Activated T-cell treated with anti-CD3 and anti-CD28 coated beads, Interleukin-2, amount 50 U/mL, for 4 hours (primary cell): ENCODE results near the gene PDE2A. TPM values are rescaled to one million over a fixed set of nuclear protein-coding genes. Genes with fewer than 3 reads are reported as not detected.
A peak's percentile ranks its signal among the peaks of the same experiment; 100 is the strongest.

ENCODE experiments used
- ATAC-seq, 2 donors: fragments of 200-7000 bp; cut with Tn5 transposase; one replicate each; pipeline ENCODE4 v1.10.0; 2021
- DNase-seq: peaks from one replicate; pipeline ENCODE4 v3.0.0-alpha.2; 2020
- H3K27me3 Mint-ChIP-seq: one replicate; pipeline ENCODE4 v1.8.0; 2021; ENCODE audit warnings: low read depth, mixed read lengths
- H3K36me3 Mint-ChIP-seq: one replicate; pipeline ENCODE4 v1.8.0; 2022; ENCODE audit warnings: mixed read lengths; ENCODE audit not compliant: insufficient read depth
- H3K4me1 Mint-ChIP-seq: one replicate; pipeline ENCODE4 v1.8.0; 2021; ENCODE audit warnings: low read depth, mixed read lengths
- H3K4me3 Mint-ChIP-seq: one replicate; pipeline ENCODE4 v1.8.0; 2021; ENCODE audit warnings: mild to moderate bottlenecking, moderate library complexity, mixed read lengths
- H3K9me3 Mint-ChIP-seq: one replicate; pipeline ENCODE4 v1.8.0; 2021; ENCODE audit warnings: mixed read lengths
- total RNA-seq, 3 donors: library from RNA; stranded (reverse); gene quantifications; one replicate each; pipeline ENCODE4 v1.2.1, GENCODE V29; 2021

PDE2A gene
- total RNA-seq, 3 donors from 2014 or later: 0.53 to 0.71 (median 0.60) TPM

- Mint-ChIP-seq H3K4me1 (peaks cover 6% of the 10 kb centered on the region), H3K4me3 (no peak overlapping the region), H3K36me3 (no peaks in the 10 kb centered on the region), H3K9me3 (peaks cover 8% of the 10 kb centered on the region), H3K27me3 (peaks cover 78% of the 10 kb centered on the region)
- DNase-seq (no peak), ATAC-seq (peak; percentile 87 to 93)
Observed at GRCh38 chr11:72668629-72669347, 5.4 kb downstream of the PDE2A start.

DNA sequence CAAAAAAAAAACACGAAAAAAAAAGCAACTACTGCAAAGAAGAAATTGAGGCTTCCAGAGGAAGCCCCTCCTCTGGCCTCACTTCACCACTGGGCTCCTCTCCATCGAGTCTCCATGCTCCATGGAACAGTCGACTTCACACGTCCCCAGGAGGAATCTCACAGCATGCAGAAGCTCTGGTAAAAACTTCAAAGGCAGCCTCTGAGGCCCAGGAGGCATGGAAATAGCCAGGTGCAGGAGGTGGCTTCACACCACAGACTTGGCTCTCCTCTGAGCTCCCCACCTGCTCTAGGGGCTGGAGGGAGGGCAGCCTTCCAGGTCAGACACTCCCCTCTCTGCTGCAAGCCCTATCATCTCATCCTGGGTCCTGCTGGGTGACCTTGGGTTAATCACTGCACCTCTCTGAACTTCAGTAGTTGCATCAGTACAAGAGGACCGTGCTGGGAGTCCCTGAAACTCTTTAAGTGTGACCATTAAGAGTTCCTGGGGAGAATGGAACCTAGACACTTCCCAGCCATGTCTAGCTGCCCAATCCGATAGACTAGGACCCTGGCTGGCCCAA, 8.2 kb downstream of the PDE2A start:
- Mint-ChIP-seq H3K9me3 (peaks cover 8% of the 10 kb centered on the region), H3K27me3 (peaks cover 55% of the 10 kb centered on the region), H3K36me3 (no peaks in the 10 kb centered on the region), H3K4me3 (no peak overlapping the region), H3K4me1 (peaks cover 4% of the 10 kb centered on the region)
- no peak for DNase-seq
- no peak for ATAC-seq

GRCh38 chr11:72662036-72662435, 12.2 kb downstream of the PDE2A start:
- no peaks in the 10 kb centered on the region for H3K4me1 Mint-ChIP-seq
- DNase-seq: no peak
- no peaks in the 10 kb centered on the region for H3K36me3 Mint-ChIP-seq
- H3K27me3 Mint-ChIP-seq: peaks cover 23% of the 10 kb centered on the region
- no peak overlapping the region for H3K4me3 Mint-ChIP-seq
- peaks cover 1% of the 10 kb centered on the region for H3K9me3 Mint-ChIP-seq
- no peak for ATAC-seq

- H3K4me3 Mint-ChIP-seq: no peak overlapping the region
- H3K36me3 Mint-ChIP-seq: no peaks in the 10 kb centered on the region
- DNase-seq (no peak), ATAC-seq (no peak)
- no peaks in the 10 kb centered on the region for H3K9me3 Mint-ChIP-seq
- H3K4me1 Mint-ChIP-seq: no peaks in the 10 kb centered on the region
- peaks cover 20% of the 10 kb centered on the region for H3K27me3 Mint-ChIP-seq
Observed at GRCh38 chr11:72661486-72661885, 12.7 kb downstream of the PDE2A start.

DNA sequence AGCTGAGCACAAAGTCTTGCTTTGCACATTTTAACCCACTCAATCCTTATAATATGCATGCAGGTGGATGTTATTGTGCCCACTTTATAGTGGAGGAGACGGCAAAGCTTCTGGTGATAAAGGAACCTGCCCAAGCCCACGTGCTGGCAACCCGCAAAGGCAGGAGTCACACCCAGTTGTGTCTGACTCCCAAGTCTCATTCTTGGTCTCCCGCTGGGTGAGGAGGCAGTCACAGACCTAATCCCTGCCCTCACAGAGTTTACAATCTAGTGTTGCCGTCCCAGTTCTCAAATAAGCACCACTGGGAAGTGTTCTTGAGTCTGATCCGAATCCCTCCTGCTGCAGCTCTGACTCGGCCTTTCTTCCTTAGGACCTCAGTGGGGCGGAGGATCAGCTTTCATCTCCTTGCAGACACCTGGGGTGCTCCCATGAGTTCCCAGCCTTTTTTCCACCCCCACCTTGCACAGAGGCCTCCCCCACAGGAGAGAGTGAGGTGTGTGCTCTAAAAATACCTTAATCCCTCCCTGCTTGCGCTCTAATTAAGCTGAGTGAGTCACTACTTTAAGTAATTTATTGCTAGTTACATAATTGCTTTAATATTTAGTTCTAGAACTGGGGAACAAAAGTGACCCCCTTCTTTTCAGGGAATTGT, 15.1 kb downstream of the PDE2A start:
- Mint-ChIP-seq H3K4me3 (no peak overlapping the region), H3K4me1 (no peaks in the 10 kb centered on the region), H3K9me3 (no peaks in the 10 kb centered on the region), H3K27me3 (peaks cover 3% of the 10 kb centered on the region), H3K36me3 (no peaks in the 10 kb centered on the region)
- ATAC-seq: no peak
- no peak for DNase-seq

DNA sequence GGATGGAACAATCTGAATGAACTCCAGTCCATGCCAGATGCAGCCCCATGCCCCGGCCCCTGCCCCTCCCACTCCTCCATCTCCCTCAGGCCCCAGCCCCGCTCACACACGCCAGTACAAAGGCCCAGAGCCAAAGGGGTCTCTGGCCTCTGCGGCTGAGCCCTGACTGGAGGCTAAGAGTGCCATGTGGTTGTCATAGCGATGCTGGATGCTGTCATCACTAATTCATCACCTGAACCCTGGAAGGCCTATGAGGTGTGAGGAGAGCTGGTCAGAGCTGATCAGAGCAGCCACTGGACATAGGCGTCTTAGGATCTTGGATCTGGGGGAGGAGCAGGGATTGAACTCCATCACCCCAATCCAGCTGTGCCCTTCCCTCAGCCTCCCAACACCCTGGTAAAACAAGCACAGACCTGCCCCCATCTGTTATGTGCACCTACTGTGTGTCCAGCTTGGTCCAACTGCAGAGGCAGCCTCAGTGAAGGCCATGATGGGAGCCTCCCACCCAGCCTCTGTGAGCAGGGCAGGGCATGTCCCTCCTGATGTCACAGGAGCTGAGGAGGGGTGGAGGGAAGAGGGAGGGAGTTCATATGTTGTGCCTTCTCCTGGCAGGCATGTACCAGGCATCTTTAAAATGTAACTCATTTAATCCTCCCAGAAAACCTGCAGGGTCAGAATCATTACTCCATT, 16.7 kb downstream of the PDE2A start:
- no peaks in the 10 kb centered on the region for H3K4me1 Mint-ChIP-seq
- H3K36me3 Mint-ChIP-seq: no peaks in the 10 kb centered on the region
- DNase-seq: no peak
- no peaks in the 10 kb centered on the region for H3K9me3 Mint-ChIP-seq
- no peak overlapping the region for H3K4me3 Mint-ChIP-seq
- no peak for ATAC-seq
- H3K27me3 Mint-ChIP-seq: peaks cover 2% of the 10 kb centered on the region

DNA sequence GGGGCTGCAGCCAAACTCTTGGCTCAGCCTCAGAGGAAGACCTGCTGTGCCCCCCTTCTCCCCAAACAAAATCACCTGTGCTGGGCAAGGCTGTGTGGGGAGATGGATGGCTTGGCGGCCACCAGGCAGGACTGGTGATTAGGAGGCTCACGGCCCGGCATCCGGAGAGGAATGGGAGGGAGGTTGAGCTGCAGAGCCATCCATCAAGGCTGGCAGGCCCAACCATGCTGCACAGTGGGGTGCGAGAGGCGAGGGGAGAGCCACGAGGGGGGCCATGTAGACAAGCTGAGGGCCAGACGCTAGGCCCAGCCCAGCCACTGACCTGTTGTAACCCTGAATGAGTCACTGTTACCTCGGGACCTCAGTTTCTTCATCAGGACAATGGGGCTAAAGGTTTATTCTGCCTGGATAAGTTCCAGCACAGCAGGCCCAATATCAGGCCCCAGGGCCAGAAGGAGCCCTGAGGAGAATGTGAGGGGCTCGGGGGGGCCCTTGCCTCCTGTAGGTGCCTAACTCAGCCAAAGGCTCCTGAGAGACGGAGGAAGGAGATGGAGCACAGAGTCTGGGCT, 18.2 kb downstream of the PDE2A start:
- Mint-ChIP-seq H3K27me3 (peaks cover 2% of the 10 kb centered on the region), H3K9me3 (no peaks in the 10 kb centered on the region), H3K4me3 (no peak overlapping the region), H3K36me3 (no peaks in the 10 kb centered on the region), H3K4me1 (no peaks in the 10 kb centered on the region)
- DNase-seq (no peak), ATAC-seq (no peak)

- H3K9me3 Mint-ChIP-seq: no peaks in the 10 kb centered on the region
- H3K27me3 Mint-ChIP-seq: peaks cover 2% of the 10 kb centered on the region
- no peak overlapping the region for H3K4me3 Mint-ChIP-seq
- no peaks in the 10 kb centered on the region for H3K36me3 Mint-ChIP-seq
- no peak for ATAC-seq
- H3K4me1 Mint-ChIP-seq: no peaks in the 10 kb centered on the region
- no peak for DNase-seq
Observed at GRCh38 chr11:72655014-72655413, 19.2 kb downstream of the PDE2A start.

- ATAC-seq (no peak), DNase-seq (no peak)
- peaks cover 2% of the 10 kb centered on the region for H3K27me3 Mint-ChIP-seq
- H3K9me3 Mint-ChIP-seq: no peaks in the 10 kb centered on the region
- H3K4me1 Mint-ChIP-seq: no peaks in the 10 kb centered on the region
- H3K36me3 Mint-ChIP-seq: no peaks in the 10 kb centered on the region
- no peak overlapping the region for H3K4me3 Mint-ChIP-seq
Observed at GRCh38 chr11:72653649-72654048, 20.6 kb downstream of the PDE2A start.

DNA sequence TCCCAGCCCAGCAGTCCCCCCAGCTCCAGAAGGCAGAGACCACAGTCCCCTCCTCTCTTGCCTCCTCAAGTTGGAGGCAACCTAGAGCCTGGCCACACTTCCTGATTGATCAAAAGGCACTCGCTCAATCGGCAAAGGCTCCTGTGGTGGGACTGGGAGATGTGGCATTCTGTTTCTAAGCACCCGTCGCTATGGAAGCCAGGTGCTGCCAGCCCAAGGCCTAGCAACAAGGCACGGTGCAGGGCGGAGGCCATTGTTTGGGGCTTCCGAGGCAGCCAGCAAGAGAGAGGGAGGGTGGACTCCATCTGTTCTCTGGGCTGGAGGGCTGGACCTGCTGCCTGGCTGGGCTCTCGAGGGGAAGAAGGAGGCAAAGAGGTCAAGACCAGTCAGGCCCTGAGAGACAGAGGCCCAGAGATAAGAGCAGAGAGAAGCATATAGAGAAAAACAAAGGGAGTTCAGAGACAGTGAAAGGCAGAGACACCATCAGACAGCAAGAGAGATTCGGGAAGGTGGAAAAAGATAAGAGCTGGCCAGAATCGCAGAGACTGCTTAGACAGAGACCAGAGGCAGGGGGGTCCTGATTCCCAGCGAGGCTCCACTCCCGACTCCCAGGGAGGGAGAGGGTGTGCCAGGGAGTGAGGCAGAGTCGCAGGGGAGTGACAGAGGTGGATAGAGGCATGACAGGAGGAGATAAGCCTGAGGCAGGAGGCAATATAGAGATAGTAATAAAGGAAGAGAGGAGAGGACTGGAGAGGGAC, 21.2 kb downstream of the PDE2A start:
- H3K4me3 Mint-ChIP-seq: no peak overlapping the region
- no peak for ATAC-seq
- no peaks in the 10 kb centered on the region for H3K36me3 Mint-ChIP-seq
- DNase-seq: no peak
- no peaks in the 10 kb centered on the region for H3K9me3 Mint-ChIP-seq
- no peaks in the 10 kb centered on the region for H3K4me1 Mint-ChIP-seq
- H3K27me3 Mint-ChIP-seq: peaks cover 2% of the 10 kb centered on the region

- no peak for DNase-seq
- Mint-ChIP-seq H3K36me3 (no peaks in the 10 kb centered on the region), H3K4me3 (no peak overlapping the region), H3K27me3 (peaks cover 2% of the 10 kb centered on the region), H3K9me3 (no peaks in the 10 kb centered on the region), H3K4me1 (no peaks in the 10 kb centered on the region)
- ATAC-seq: no peak
Observed at GRCh38 chr11:72652133-72652532, 22.1 kb downstream of the PDE2A start.

DNA sequence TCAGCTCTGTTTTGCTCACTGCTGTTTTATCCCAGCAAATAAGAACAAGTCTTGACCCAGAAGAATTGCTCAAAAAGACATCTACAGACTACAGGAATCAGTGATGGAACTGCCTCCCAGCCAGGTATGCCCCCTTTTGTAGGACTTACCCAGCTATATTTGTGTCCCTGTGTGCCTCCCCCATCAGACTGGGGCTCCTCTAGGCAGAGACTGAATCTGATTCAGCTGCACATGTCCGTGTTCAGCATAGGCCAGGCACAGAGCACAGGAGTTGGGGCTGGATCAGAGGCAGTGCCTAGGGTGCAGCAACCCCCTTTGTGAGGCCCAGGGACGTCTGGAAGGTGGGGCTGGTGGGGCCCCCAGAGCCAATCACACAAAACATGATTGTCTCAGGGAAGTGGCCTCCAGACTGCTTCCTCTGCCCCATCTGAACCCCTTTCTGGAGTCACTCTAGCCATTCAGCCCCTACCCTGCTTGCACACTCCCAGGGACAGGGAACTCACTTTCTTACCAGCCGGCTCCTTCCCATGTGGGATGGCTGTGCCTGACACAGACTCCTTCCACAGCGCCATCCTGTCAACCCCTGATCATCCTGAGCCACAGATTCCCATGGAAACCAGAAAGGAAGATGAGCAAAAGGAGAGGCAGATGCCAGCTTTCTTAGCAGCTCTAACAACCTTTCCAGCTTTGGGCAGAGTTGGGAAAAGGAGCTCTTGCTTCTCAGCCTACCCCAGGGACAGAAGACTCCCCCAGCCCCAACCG, 24.8 kb downstream of the PDE2A start:
- no peak for DNase-seq
- no peaks in the 10 kb centered on the region for H3K9me3 Mint-ChIP-seq
- H3K36me3 Mint-ChIP-seq: no peaks in the 10 kb centered on the region
- ATAC-seq: no peak
- no peaks in the 10 kb centered on the region for H3K4me1 Mint-ChIP-seq
- peaks cover 2% of the 10 kb centered on the region for H3K27me3 Mint-ChIP-seq
- H3K4me3 Mint-ChIP-seq: no peak overlapping the region

GRCh38 chr11:72648384-72649136, 25.7 kb downstream of the PDE2A start:
- DNase-seq: no peak
- Mint-ChIP-seq H3K4me1 (no peaks in the 10 kb centered on the region), H3K27me3 (peaks cover 2% of the 10 kb centered on the region), H3K36me3 (no peaks in the 10 kb centered on the region), H3K9me3 (no peaks in the 10 kb centered on the region), H3K4me3 (no peak overlapping the region)
- no peak for ATAC-seq
